Cardiac fibroblast (primary cell): ENCODE data around the gene PPP6R1.

ENCODE experiments used
- DNase-seq, 2 donors: peaks; one replicate each; pipeline versions ENCODE4 v3.0.0 to v3.0.0-alpha.2; 2010; ENCODE audit warnings: low read depth in 2 of 2
- H3K4me3 ChIP-seq, 2 donors: replicated peaks in 1 of 2; 1 replicate in 1 of 2; 2 replicates in 1 of 2; pipeline ENCODE4 v1.5.1; 2011; ENCODE audit warnings: low read depth in 2 of 2, low read length in 2 of 2, mild to moderate bottlenecking in 2 of 2, moderate library complexity in 1 of 2
- TF ChIP-seq, protein P1 (sequence below): IDR thresholded peaks from one replicate; pipeline ENCODE4 v1.5.1; 2011; ENCODE audit warnings: low read depth, mild to moderate bottlenecking, low read length, inconsistent platforms

Gene PPP6R1

DNA sequence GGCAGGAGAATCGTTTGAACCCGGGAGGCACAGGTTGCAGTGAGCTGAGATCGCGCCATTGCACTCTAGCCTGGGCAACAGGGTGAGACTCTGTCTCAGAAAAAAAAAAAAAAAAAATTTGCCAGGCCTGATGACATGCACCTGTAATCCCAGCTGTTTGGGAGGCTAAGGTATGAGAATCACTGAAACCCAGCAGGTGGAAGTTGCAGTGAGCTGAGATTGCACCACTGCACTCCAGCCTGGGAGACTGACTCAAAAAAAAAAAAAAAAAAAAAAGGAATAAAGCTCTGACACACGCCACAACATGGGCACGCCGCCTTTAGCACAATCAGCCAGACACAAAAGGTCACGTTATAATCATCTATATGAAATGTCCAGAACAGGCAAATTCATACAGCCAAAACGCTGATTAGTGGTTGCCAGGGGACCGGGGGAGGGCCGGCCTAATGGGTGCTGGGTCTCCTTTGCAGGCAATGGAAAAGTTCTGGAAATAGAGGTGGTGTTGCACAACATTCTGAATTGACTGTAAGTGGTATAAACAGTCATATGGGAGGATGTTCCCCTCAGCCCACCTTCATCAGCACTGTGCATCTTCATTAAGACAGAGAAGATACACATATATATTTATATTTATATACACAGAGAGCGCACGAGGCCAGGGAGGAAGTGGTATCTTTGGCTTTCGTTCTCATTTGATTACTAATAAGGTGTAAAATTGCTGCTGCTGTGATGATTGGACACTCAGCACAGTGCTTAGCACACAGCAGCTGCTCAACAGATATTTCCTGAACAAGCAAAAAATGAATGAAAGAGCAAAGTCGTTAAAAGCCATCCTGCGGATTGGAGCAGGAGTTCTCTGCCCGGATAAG is 17.3 kb upstream of the PPP6R1 start:
- H3K4me3 ChIP-seq, result no peak overlapping the region
- TF ChIP-seq, protein P1, sequence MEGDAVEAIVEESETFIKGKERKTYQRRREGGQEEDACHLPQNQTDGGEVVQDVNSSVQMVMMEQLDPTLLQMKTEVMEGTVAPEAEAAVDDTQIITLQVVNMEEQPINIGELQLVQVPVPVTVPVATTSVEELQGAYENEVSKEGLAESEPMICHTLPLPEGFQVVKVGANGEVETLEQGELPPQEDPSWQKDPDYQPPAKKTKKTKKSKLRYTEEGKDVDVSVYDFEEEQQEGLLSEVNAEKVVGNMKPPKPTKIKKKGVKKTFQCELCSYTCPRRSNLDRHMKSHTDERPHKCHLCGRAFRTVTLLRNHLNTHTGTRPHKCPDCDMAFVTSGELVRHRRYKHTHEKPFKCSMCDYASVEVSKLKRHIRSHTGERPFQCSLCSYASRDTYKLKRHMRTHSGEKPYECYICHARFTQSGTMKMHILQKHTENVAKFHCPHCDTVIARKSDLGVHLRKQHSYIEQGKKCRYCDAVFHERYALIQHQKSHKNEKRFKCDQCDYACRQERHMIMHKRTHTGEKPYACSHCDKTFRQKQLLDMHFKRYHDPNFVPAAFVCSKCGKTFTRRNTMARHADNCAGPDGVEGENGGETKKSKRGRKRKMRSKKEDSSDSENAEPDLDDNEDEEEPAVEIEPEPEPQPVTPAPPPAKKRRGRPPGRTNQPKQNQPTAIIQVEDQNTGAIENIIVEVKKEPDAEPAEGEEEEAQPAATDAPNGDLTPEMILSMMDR, result no peak
- DNase-seq, result no peak

DNA sequence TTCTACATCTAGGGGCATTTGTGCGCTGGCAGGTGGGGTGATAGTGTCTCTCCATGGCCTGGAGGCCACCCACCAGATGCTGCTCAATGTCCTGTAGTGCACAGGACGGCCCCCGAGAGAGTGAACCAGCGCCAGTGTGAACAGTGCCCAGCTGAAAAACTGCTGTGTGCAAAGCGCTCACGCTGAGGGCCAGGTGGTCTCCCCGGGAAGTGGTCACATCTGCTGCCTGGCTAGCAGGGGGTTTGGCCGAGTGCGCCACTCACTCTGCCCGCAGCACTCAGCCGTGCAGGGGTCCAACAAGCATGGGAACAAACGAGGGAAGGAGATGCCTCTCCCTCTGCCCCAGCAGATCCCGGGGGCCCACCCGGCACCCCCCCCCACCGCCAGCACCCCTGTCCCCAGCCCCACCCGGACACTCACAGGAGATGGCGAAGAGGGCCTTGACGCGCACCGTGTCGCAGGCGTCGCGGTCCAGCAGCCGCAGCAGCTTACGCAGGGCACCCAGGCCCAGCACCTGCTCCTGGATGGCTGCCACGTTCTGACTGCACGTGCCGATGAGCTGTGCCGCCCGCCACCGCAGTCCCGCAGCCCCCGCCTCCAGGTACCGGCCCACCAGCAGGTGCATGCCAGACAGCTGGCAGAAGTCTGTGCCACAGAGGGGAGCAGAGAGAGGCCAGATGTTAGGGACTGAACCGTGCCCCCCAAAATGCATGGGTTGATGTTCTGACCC is 15.3 kb upstream of the PPP6R1 start:
- no peak for DNase-seq
- TF ChIP-seq, protein P1, result no peak
- no peak overlapping the region for H3K4me3 ChIP-seq

DNA sequence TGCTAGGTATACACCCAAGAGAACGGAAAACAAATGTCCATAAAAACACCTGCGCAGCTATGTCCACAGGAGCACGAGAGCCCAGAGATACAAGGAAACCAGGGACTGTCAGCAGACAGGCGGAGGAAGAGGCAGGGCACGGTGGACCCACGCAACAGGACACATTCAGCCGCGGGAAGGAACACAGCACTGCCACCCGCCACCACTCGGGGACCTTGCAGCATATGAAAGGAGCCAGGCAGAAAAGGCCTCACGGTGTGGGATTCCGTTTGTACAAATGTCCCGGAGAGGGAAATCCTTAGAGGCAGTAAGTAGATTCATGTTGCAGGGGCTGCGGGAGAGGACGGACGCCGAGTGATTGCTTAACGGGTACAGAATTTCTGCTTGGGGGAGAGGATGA is 13.3 kb upstream of the PPP6R1 start:
- no peak overlapping the region for H3K4me3 ChIP-seq
- TF ChIP-seq, protein P1, result no peak
- no peak for DNase-seq

DNA sequence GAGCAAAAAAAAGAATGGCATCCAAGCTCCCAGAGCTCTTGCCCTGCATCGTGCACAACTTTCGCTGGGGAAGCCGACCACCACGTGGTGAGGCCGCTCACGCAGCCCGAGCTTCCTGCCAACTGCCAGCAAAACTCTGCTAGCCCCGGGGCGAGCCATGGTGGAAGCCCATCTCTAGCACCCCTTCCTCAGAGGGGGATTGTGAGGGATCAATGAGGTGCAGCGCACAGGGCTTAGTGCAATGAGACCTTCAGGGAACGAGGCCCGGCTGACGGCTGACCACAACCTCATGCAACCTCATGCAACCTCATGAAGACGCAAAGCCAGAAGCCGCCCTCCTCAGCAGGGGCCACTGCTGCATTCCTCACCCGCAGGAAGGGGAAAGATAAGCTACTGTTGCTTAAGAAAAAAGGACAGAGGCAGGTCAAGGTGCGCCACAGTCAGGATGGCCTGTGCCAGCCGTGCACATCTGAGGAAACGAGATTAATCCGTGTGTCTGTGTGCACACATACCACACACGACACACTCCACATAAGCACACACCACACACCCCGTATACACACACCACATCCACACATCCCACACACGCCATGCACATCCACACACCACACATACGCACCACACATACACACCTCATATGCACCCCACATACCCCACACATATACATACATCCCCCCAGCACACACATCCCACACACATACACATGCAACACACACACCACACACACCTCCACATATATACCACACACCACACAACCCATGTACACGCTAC is 11.5 kb upstream of the PPP6R1 start:
- DNase-seq, result no peak
- H3K4me3 ChIP-seq, result no peak overlapping the region
- TF ChIP-seq, protein P1, result no peak

DNA sequence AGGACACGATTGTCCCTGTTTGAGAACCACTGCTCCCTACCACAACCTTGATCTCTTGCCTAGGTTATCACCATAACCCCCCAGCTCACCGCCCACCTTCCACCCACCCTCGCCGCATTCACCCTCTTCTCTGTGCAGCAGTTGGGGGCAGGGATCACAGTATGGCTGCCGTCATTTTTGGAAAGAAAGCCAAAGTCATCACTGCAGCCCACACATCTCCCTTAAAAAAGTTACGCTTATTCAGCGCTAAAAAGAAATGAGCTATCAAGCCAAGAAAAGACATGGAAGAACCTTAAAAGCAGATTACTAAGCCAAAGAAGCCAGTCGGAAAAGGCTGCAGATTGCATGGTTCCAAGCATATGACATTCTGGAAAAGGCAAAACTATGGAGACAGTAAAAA is 10.5 kb upstream of the PPP6R1 start:
- TF ChIP-seq, protein P1, result no peak
- no peak for DNase-seq
- no peak overlapping the region for H3K4me3 ChIP-seq

DNA sequence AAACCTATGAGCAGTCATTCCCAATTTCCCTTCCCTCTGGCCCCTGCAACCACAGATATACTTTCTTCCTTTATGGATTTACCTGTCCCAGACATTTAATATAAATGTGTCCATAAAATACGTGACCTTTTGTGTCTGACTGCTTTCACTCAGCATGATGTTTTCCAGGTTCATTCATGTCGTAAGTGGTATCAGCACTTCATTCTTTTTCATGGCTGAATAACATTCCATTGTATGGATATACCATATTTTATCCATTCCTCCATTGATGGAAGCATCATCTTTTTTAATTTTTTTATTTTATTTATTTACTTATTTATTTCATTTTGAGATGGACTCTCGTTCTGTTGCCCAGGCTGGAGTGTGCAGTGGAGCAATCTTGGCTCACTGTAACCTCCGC is 8.0 kb upstream of the PPP6R1 start:
- DNase-seq, result no peak
- H3K4me3 ChIP-seq, result no peak overlapping the region
- TF ChIP-seq, protein P1, result no peak
